Stromal cell of bone marrow (primary cell): ENCODE measurements around the gene BBS9.
A peak's percentile ranks its signal among the peaks of the same experiment; 100 is the strongest.

Experiments
- DNase-seq: peaks from one replicate; pipeline ENCODE4 v3.0.0-alpha.2; 2012; ENCODE audit warnings: low read depth

BBS9 gene

GRCh38 chr7:33357846-33358245 is 228.5 kb downstream of the BBS9 start:
- no peak for DNase-seq

GRCh38 chr7:33369888-33370287 is 240.5 kb downstream of the BBS9 start:
- no peak for DNase-seq

GRCh38 chr7:33373195-33373594 is 243.8 kb downstream of the BBS9 start:
- DNase-seq = no peak

- DNase-seq = no peak
Observed at GRCh38 chr7:33379891-33380525, 250.6 kb downstream of the BBS9 start.

- DNase-seq = no peak
Observed at GRCh38 chr7:33388332-33388731, 259.0 kb downstream of the BBS9 start.

- DNase-seq = no peak
Observed at GRCh38 chr7:33392148-33392547, 262.8 kb downstream of the BBS9 start.

GRCh38 chr7:33393770-33394169 is 264.4 kb downstream of the BBS9 start:
- no peak for DNase-seq

GRCh38 chr7:33395340-33395739 is 266.0 kb downstream of the BBS9 start:
- DNase-seq = no peak

- DNase-seq = no peak
Observed at GRCh38 chr7:33399528-33400213, 270.3 kb downstream of the BBS9 start.

GRCh38 chr7:33400214-33400538 is 270.8 kb downstream of the BBS9 start:
- no peak for DNase-seq

GRCh38 chr7:33410266-33410665 is 280.9 kb downstream of the BBS9 start:
- DNase-seq = no peak

GRCh38 chr7:33411020-33411419 is 281.7 kb downstream of the BBS9 start:
- DNase-seq = no peak

- DNase-seq = no peak
Observed at GRCh38 chr7:33412331-33412730, 283.0 kb downstream of the BBS9 start.

- peak; percentile 64 for DNase-seq
Observed at GRCh38 chr7:33418251-33418701, 288.9 kb downstream of the BBS9 start.

- no peak for DNase-seq
Observed at GRCh38 chr7:33420311-33420940, 291.1 kb downstream of the BBS9 start.

GRCh38 chr7:33421429-33421828 is 292.1 kb downstream of the BBS9 start:
- peak; percentile 18 for DNase-seq

- no peak for DNase-seq
Observed at GRCh38 chr7:33422141-33422540, 292.8 kb downstream of the BBS9 start.

GRCh38 chr7:33422825-33423645 is 293.7 kb downstream of the BBS9 start:
- no peak for DNase-seq

GRCh38 chr7:33423646-33424020 is 294.3 kb downstream of the BBS9 start:
- DNase-seq = no peak

GRCh38 chr7:33425395-33425794 is 296.0 kb downstream of the BBS9 start:
- no peak for DNase-seq

- DNase-seq = no peak
Observed at GRCh38 chr7:33425929-33426678, 296.7 kb downstream of the BBS9 start.

GRCh38 chr7:33428415-33428814 is 299.1 kb downstream of the BBS9 start:
- no peak for DNase-seq
